GM23338 (cell line): ENCODE data around the gene DNAJC15. TPM values are rescaled to one million over a fixed set of nuclear protein-coding genes. Genes with fewer than 3 reads are reported as not detected.

Source experiments
- ATAC-seq: fragments of 200-7000 bp; cut with Tn5 transposase; 3 replicates; pipeline ENCODE4 v1.9.1; 2020
- DNase-seq: peaks from one replicate; pipeline ENCODE4 v3.0.0-alpha.2; 2015; ENCODE audit warnings: low spot score
- H2AFZ ChIP-seq: fragments of 200-600 bp; sonication (generic); 2 replicates; pipeline ENCODE4 v1.8.0; 2016; ENCODE audit warnings: antibody characterized with exemption, mild to moderate bottlenecking, moderate library complexity
- H3F3A ChIP-seq: fragments of 200-600 bp; sonication (generic); replicated peaks from 2 replicates; pipeline ENCODE4 v1.8.0; 2017; ENCODE audit warnings: antibody characterized with exemption, mixed run types, low read depth
- H3K27ac ChIP-seq: fragments of 200-600 bp; sonication (generic); 2 replicates; pipeline ENCODE4 v1.6.1; 2016; ENCODE audit warnings: low read depth
- H3K27me3 ChIP-seq: fragments of 200-600 bp; sonication (generic); 2 replicates; pipeline ENCODE4 v1.8.0; 2016; ENCODE audit warnings: mild to moderate bottlenecking, mixed run types, moderate library complexity; ENCODE audit not compliant: insufficient read depth
- H3K36me3 ChIP-seq: fragments of 200-600 bp; sonication (generic); 2 replicates; pipeline ENCODE4 v1.8.0; 2016; ENCODE audit warnings: mild to moderate bottlenecking; ENCODE audit not compliant: insufficient read depth
- H3K4me1 ChIP-seq: fragments of 200-600 bp; sonication (generic); 2 replicates; pipeline ENCODE4 v1.8.0; 2016; ENCODE audit warnings: mild to moderate bottlenecking, moderate library complexity; ENCODE audit not compliant: insufficient read depth
- H3K4me2 ChIP-seq: fragments of 200-600 bp; sonication (generic); 2 replicates; pipeline ENCODE4 v1.7.1; 2017; ENCODE audit warnings: mixed run types
- H3K4me3 ChIP-seq: fragments of 200-600 bp; sonication (generic); 2 replicates; pipeline ENCODE4 v1.6.1; 2016; ENCODE audit warnings: mixed run types
- H3K79me2 ChIP-seq: fragments of 200-600 bp; sonication (generic); replicated peaks from 2 replicates; pipeline ENCODE4 v1.8.0; 2017; ENCODE audit warnings: mild to moderate bottlenecking; ENCODE audit not compliant: insufficient read depth
- H3K9me2 ChIP-seq: fragments of 200-600 bp; sonication (generic); 2 replicates; pipeline ENCODE4 v1.8.0; 2017; ENCODE audit not compliant: insufficient read depth
- H4K20me1 ChIP-seq: fragments of 200-600 bp; sonication (generic); replicated peaks from 2 replicates; pipeline ENCODE4 v1.8.0; 2017; ENCODE audit warnings: mild to moderate bottlenecking; ENCODE audit not compliant: insufficient read depth
- H3K27ac Mint-ChIP-seq: 2 replicates; pipeline ENCODE4 v1.8.0; 2020; ENCODE audit warnings: inconsistent platforms, mild to moderate bottlenecking, moderate library complexity, mixed read lengths
- H3K27me3 Mint-ChIP-seq: 3 replicates; pipeline ENCODE4 v1.8.0; 2022; ENCODE audit warnings: low read depth, mild to moderate bottlenecking, moderate library complexity, mixed read lengths, inconsistent platforms; ENCODE audit not compliant: insufficient read depth, poor library complexity
- H3K36me3 Mint-ChIP-seq: 3 replicates; pipeline ENCODE4 v1.8.0; 2021; ENCODE audit warnings: low read depth, mild to moderate bottlenecking, inconsistent platforms, moderate library complexity, mixed read lengths
- H3K4me1 Mint-ChIP-seq: 3 replicates; pipeline ENCODE4 v1.8.0; 2020; ENCODE audit warnings: mild to moderate bottlenecking, inconsistent platforms, mixed read lengths
- H3K4me3 Mint-ChIP-seq: 3 replicates; pipeline ENCODE4 v1.8.0; 2021; ENCODE audit warnings: moderate library complexity, mild to moderate bottlenecking, inconsistent platforms, mixed read lengths
- H3K9me3 Mint-ChIP-seq: 3 replicates; pipeline ENCODE4 v1.8.0; 2020; ENCODE audit warnings: moderate library complexity, mild to moderate bottlenecking, inconsistent platforms, mixed read lengths
- CREB1 ChIP-seq: fragments of 250-450 bp; sonication (Bioruptor Pico); IDR thresholded peaks from 2 replicates; pipeline ENCODE4 v1.5.0; 2020; ENCODE audit warnings: low read depth, mild to moderate bottlenecking, moderate library complexity
- CTCF ChIP-seq, 2 experiments: fragments of 200-600 bp in 1 of 2; sonication (generic) in 1 of 2; conservative IDR thresholded peaks; 2 replicates each; pipeline versions ENCODE4 v1.5.1 to v1.6.1; 2016 to 2017; ENCODE audit warnings: antibody characterized with exemption in 2 of 2, low read depth in 2 of 2, mild to moderate bottlenecking in 2 of 2, moderate library complexity in 1 of 2
- ETS1 ChIP-seq: IDR thresholded peaks from 2 replicates; pipeline ENCODE4 v1.6.1; 2016; ENCODE audit warnings: antibody characterized with exemption
- EZH2 ChIP-seq: fragments of 200-600 bp; sonication (generic); IDR thresholded peaks from one replicate; pipeline ENCODE4 v1.8.0; 2017; ENCODE audit warnings: antibody characterized with exemption, mild to moderate bottlenecking, low read depth; ENCODE audit not compliant: unreplicated experiment
- NANOG ChIP-seq: IDR thresholded peaks from 2 replicates; pipeline ENCODE4 v1.6.1; 2016; ENCODE audit warnings: antibody characterized with exemption, borderline replicate concordance
- POLR2AphosphoS5 ChIP-seq: IDR thresholded peaks from 2 replicates; pipeline ENCODE4 v1.6.1; 2016; ENCODE audit warnings: antibody characterized with exemption, low read depth
- REST ChIP-seq: IDR thresholded peaks from one replicate; pipeline ENCODE4 v1.6.1; 2018; ENCODE audit warnings: antibody characterized with exemption; ENCODE audit not compliant: unreplicated experiment
- ZNF114 ChIP-seq: fragments of 250-450 bp; sonication (Bioruptor Pico); IDR thresholded peaks from 2 replicates; pipeline ENCODE4 v1.5.0; 2020; ENCODE audit warnings: mild to moderate bottlenecking, moderate library complexity
- ZNF331 ChIP-seq: fragments of 250-450 bp; sonication (Bioruptor Pico); IDR thresholded peaks from 2 replicates; pipeline ENCODE4 v1.5.0; 2020; ENCODE audit warnings: low read depth, mild to moderate bottlenecking, moderate library complexity
- polyA plus RNA-seq: library from polyadenylated mRNA; unstranded; fragments of >200 nt; fragmentation: Nextera tagmentation; extraction: Ambion mirVana; gene quantifications from 2 replicates; pipeline ENCODE4 v1.2.1, GENCODE V29; 2016
- total RNA-seq: library from RNA; depleted of rRNA; stranded (reverse); fragments of >200 nt; shearing (Covaris generic); gene quantifications from 2 replicates; pipeline ENCODE4 v1.2.3, GENCODE V29; 2014

DNAJC15 gene
- total and polyA plus RNA-seq, 2 experiments from 2014 or later: 11.4 to 80.4 TPM

- Histone ChIP-seq H3K9me2 (peaks cover 5% of the 10 kb centered on the region; the same call in 1 of the 2 replicates), H3K27ac (no peak overlapping the region), H3K27me3 (no peaks in the 10 kb centered on the region), H3K4me2 (no peak overlapping the region), H3F3A (no peaks in the 10 kb centered on the region), H3K4me3 (no peak overlapping the region), H3K79me2 (no peaks in the 10 kb centered on the region), H2AFZ (no peak overlapping the region), H3K4me1 (peaks cover 5% of the 10 kb centered on the region; the same call in 1 of the 2 replicates), H4K20me1 (no peaks in the 10 kb centered on the region), H3K36me3 (no peaks in the 10 kb centered on the region)
- H3K4me1 Mint-ChIP-seq: peaks cover 11% of the 10 kb centered on the region; the same call in 2 of the 3 replicates
- H3K4me3 Mint-ChIP-seq: no peak overlapping the region
- no peak overlapping the region for H3K27ac Mint-ChIP-seq
- no peaks in the 10 kb centered on the region for H3K36me3 Mint-ChIP-seq
- no peaks in the 10 kb centered on the region; the same call in 2 of the 3 replicates for H3K9me3 Mint-ChIP-seq
- ATAC-seq (no peak), DNase-seq (no peak)
- TF ChIP-seq REST: no peak
- no peak for TF ChIP-seq POLR2AphosphoS5
- TF ChIP-seq CREB1 (CRISPR knock-in tag): no peak
- peaks cover 2% of the 10 kb centered on the region for H3K27me3 Mint-ChIP-seq
Measured at GRCh38 chr13:43002021-43002420, 21.4 kb upstream of the DNAJC15 start.

- Histone ChIP-seq H3K9me2 (peaks cover 5% of the 10 kb centered on the region; the same call in 1 of the 2 replicates), H3K27me3 (no peaks in the 10 kb centered on the region), H3K4me3 (no peak overlapping the region), H3K27ac (no peak overlapping the region), H3K4me2 (no peak overlapping the region), H3F3A (no peaks in the 10 kb centered on the region), H3K36me3 (no peaks in the 10 kb centered on the region), H3K79me2 (no peaks in the 10 kb centered on the region), H4K20me1 (no peaks in the 10 kb centered on the region), H3K4me1 (peaks cover 6% of the 10 kb centered on the region; the same call in 1 of the 2 replicates), H2AFZ (no peak overlapping the region)
- Mint-ChIP-seq H3K27me3 (peaks cover 2% of the 10 kb centered on the region), H3K4me1 (peaks cover 13% of the 10 kb centered on the region; the same call in 2 of the 3 replicates), H3K4me3 (no peak overlapping the region), H3K27ac (no peak overlapping the region), H3K36me3 (no peaks in the 10 kb centered on the region), H3K9me3 (no peaks in the 10 kb centered on the region; the same call in 2 of the 3 replicates)
- ATAC-seq (no peak), DNase-seq (no peak)
- TF ChIP-seq ZNF114 (CRISPR knock-in tag) (no peak), REST (no peak), EZH2 (no peak), ETS1 (no peak), CREB1 (CRISPR knock-in tag) (no peak), NANOG (no peak), POLR2AphosphoS5 (no peak), ZNF331 (CRISPR knock-in tag) (no peak), CTCF (conservative IDR thresholded peaks at IDR 0.05; ENCODE audit: low read depth in 2 of 2) (no peak)
Measured at GRCh38 chr13:43003010-43003409, 20.4 kb upstream of the DNAJC15 start.
